Measurements from ENCODE around the gene COL9A2.

COL9A2 gene

GRCh38 chr1:40315239-40315794 is 1.8 kb downstream of the COL9A2 start:
- no peaks in the 10 kb centered on the region for H3K9me3 ChIP-seq (ENCODE audit: control insufficient read depth, low read length)
- WGBS, result 6% methylated on average over 33 of the region's 42 CpGs
- H3K4me1 ChIP-seq (ENCODE audit: control insufficient read depth, insufficient read depth, low read depth, low read length), result peaks cover 34% of the 10 kb centered on the region
- peaks cover 27 to 43% of the 10 kb centered on the region in 2 experiments for H3K27me3 ChIP-seq (ENCODE audit: control insufficient read depth in 1 of 2, insufficient read depth in 1 of 2, low read length in 2 of 2)
- H3K36me3 ChIP-seq (ENCODE audit: control insufficient read depth in 1 of 2, insufficient read depth in 2 of 2, low read depth in 1 of 2, low read length in 2 of 2), result no peaks in the 10 kb centered on the region
- no peak overlapping the region for H2AK5ac ChIP-seq (ENCODE audit: low read length, severe bottlenecking)
- no peak overlapping the region for H3K23ac ChIP-seq (ENCODE audit: low read length in 2 of 2)
- H3K4me2 ChIP-seq (ENCODE audit: low read length, poor library complexity, severe bottlenecking), result peak overlapping the region; percentile 16
- H3K4ac ChIP-seq (ENCODE audit: low read depth in 1 of 2, low read length in 2 of 2), result peak overlapping the region in 1 of 2 experiments; percentile 17
- peak overlapping the region; percentile 42 to 59 for H3K18ac ChIP-seq (ENCODE audit: low read depth in 1 of 2, low read length in 2 of 2)
- peak overlapping the region; percentile 14 for H4K91ac ChIP-seq (ENCODE audit: low read length)
- H2BK5ac ChIP-seq (ENCODE audit: low read depth, low read length, poor library complexity, severe bottlenecking), result no peak overlapping the region
- no peak overlapping the region for H3K14ac ChIP-seq (ENCODE audit: low read length in 2 of 2)
- H2BK120ac ChIP-seq (ENCODE audit: low read depth, low read length), result peak overlapping the region; percentile 61
- peak overlapping the region; percentile 9 for H3K27ac ChIP-seq (ENCODE audit: low read length, poor library complexity, severe bottlenecking)
- peak overlapping the region in 1 of 2 experiments; percentile 49 for H2BK12ac ChIP-seq (ENCODE audit: low read length in 2 of 2)
- H3K4me3 ChIP-seq (ENCODE audit: insufficient read depth in 1 of 2, low read depth in 1 of 2, low read length in 2 of 2), result peak overlapping the region; percentile 2 to 67
- peak overlapping the region; percentile 84 for H3K9ac ChIP-seq (ENCODE audit: low read length)
- peak overlapping the region; percentile 84 for H2BK15ac ChIP-seq (ENCODE audit: low read depth, poor library complexity, severe bottlenecking)
- peak overlapping the region; percentile 16 for H2AFZ ChIP-seq (ENCODE audit: low read depth, low read length)
- H3K79me1 ChIP-seq (replicated peaks; ENCODE audit: low read length, poor library complexity, severe bottlenecking), result no peaks in the 10 kb centered on the region
- peak; percentile 83 for DNase-seq
- peak overlapping the region; percentile 81 for H4K8ac ChIP-seq (ENCODE audit: low read length)

DNA sequence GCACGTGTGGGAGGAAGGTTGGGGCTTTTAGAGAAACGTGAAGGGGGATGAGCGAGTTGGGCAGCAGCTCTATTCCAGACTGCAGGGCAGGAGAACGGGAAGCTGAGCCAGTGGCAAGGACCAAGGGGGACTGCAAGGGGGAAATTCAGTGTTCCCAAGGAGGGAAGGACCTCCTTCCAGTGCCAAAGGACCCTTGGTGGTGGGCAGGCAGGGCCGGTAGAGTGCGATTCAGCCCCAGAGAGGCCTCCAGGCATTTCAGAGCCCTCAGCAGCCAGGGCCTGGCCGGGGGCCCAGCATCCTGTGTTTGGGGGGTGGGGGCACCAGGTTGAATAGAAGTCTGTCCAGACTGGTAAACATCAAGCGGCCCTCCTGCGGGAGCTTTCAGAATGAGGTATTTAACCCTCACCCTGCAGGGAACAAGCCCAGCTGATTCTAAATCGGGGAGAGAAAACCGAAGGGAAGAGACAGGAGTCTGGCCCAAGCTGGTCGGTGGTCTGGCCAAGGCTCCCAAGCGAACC is 2.3 kb downstream of the COL9A2 start:
- Histone ChIP-seq H3K27me3 (ENCODE audit: control insufficient read depth in 1 of 2, insufficient read depth in 1 of 2, low read length in 2 of 2) (peaks cover 27 to 43% of the 10 kb centered on the region in 2 experiments), H4K8ac (ENCODE audit: low read length) (peak overlapping the region; percentile 55), H2AK5ac (ENCODE audit: low read length, severe bottlenecking) (no peak overlapping the region), H3K79me1 (replicated peaks; ENCODE audit: low read length, poor library complexity, severe bottlenecking) (no peaks in the 10 kb centered on the region), H2BK12ac (ENCODE audit: low read length in 2 of 2) (peak overlapping the region in 1 of 2 experiments; percentile 68), H3K14ac (ENCODE audit: low read length in 2 of 2) (no peak overlapping the region), H3K4me1 (ENCODE audit: control insufficient read depth, insufficient read depth, low read depth, low read length) (peaks cover 34% of the 10 kb centered on the region), H3K4me2 (ENCODE audit: low read length, poor library complexity, severe bottlenecking) (peak overlapping the region; percentile 16), H2BK15ac (ENCODE audit: low read depth, poor library complexity, severe bottlenecking) (no peak overlapping the region), H3K18ac (ENCODE audit: low read depth in 1 of 2, low read length in 2 of 2) (peak overlapping the region; percentile 6 to 74), H3K9me3 (ENCODE audit: control insufficient read depth, low read length) (no peaks in the 10 kb centered on the region), H3K4ac (ENCODE audit: low read depth in 1 of 2, low read length in 2 of 2) (peak overlapping the region in 1 of 2 experiments; percentile 22), H2BK5ac (ENCODE audit: low read depth, low read length, poor library complexity, severe bottlenecking) (no peak overlapping the region), H4K91ac (ENCODE audit: low read length) (peak overlapping the region; percentile 14), H2AFZ (ENCODE audit: low read depth, low read length) (peak overlapping the region; percentile 16), H3K4me3 (ENCODE audit: insufficient read depth in 1 of 2, low read depth in 1 of 2, low read length in 2 of 2) (peak overlapping the region in 1 of 2 experiments; percentile 67), H3K27ac (ENCODE audit: low read length, poor library complexity, severe bottlenecking) (peak overlapping the region; percentile 9), H3K23ac (ENCODE audit: low read length in 2 of 2) (no peak overlapping the region), H3K9ac (ENCODE audit: low read length) (peak overlapping the region; percentile 84), H3K36me3 (ENCODE audit: control insufficient read depth in 1 of 2, insufficient read depth in 2 of 2, low read depth in 1 of 2, low read length in 2 of 2) (no peaks in the 10 kb centered on the region), H2BK120ac (ENCODE audit: low read depth, low read length) (no peak overlapping the region)
- 40% methylated on average over 13 of the region's 13 CpGs for WGBS
- DNase-seq, result no peak

GRCh38 chr1:40313958-40314720 is 2.9 kb downstream of the COL9A2 start:
- H2AK5ac ChIP-seq (ENCODE audit: low read length, severe bottlenecking), result no peak overlapping the region
- H2BK120ac ChIP-seq (ENCODE audit: low read depth, low read length), result no peak overlapping the region
- no peak overlapping the region for H3K4me2 ChIP-seq (ENCODE audit: low read length, poor library complexity, severe bottlenecking)
- no peak overlapping the region for H3K27ac ChIP-seq (ENCODE audit: low read length, poor library complexity, severe bottlenecking)
- H4K8ac ChIP-seq (ENCODE audit: low read length), result peak overlapping the region; percentile 16
- no peaks in the 10 kb centered on the region for H3K36me3 ChIP-seq (ENCODE audit: control insufficient read depth in 1 of 2, insufficient read depth in 2 of 2, low read depth in 1 of 2, low read length in 2 of 2)
- H3K9me3 ChIP-seq (ENCODE audit: control insufficient read depth, low read length), result no peaks in the 10 kb centered on the region
- peak overlapping the region; percentile 14 for H4K91ac ChIP-seq (ENCODE audit: low read length)
- DNase-seq, result no peak
- H3K14ac ChIP-seq (ENCODE audit: low read length in 2 of 2), result peak overlapping the region in 1 of 2 experiments; percentile 58
- H3K4me1 ChIP-seq (ENCODE audit: control insufficient read depth, insufficient read depth, low read depth, low read length), result peaks cover 34% of the 10 kb centered on the region
- no peak overlapping the region for H3K9ac ChIP-seq (ENCODE audit: low read length)
- no peaks in the 10 kb centered on the region for H3K79me1 ChIP-seq (replicated peaks; ENCODE audit: low read length, poor library complexity, severe bottlenecking)
- no peak overlapping the region for H3K4me3 ChIP-seq (ENCODE audit: insufficient read depth in 1 of 2, low read depth in 1 of 2, low read length in 2 of 2)
- H2AFZ ChIP-seq (ENCODE audit: low read depth, low read length), result no peak overlapping the region
- peak overlapping the region; percentile 6 to 74 for H3K18ac ChIP-seq (ENCODE audit: low read depth in 1 of 2, low read length in 2 of 2)
- no peak overlapping the region for H3K23ac ChIP-seq (ENCODE audit: low read length in 2 of 2)
- H2BK15ac ChIP-seq (ENCODE audit: low read depth, poor library complexity, severe bottlenecking), result peak overlapping the region; percentile 71
- no peak overlapping the region for H2BK5ac ChIP-seq (ENCODE audit: low read depth, low read length, poor library complexity, severe bottlenecking)
- peak overlapping the region; percentile 46 to 68 for H2BK12ac ChIP-seq (ENCODE audit: low read length in 2 of 2)
- H3K4ac ChIP-seq (ENCODE audit: low read depth in 1 of 2, low read length in 2 of 2), result peak overlapping the region in 1 of 2 experiments; percentile 20
- 84% methylated on average over 9 of the region's 9 CpGs for WGBS
- peaks cover 24 to 39% of the 10 kb centered on the region in 2 experiments for H3K27me3 ChIP-seq (ENCODE audit: control insufficient read depth in 1 of 2, insufficient read depth in 1 of 2, low read length in 2 of 2)
